HG03575 (cell line): ENCODE results near the gene AQR.

Source experiments
- ATAC-seq: cut with Tn5 transposase; IDR thresholded peaks from one replicate; pipeline ENCODE4 v1.9.1; 2021; ENCODE audit not compliant: unreplicated experiment, insufficient number of reproducible peaks, low FRiP score; ENCODE audit errors: extremely low read depth

The AQR gene

GRCh38 chr15:34969340-34970097 lies at the start of gene AQR:
TSS of gene AQR (minus strand) at chr15:34969742. CDS start at chr15:34969613, 129 bp downstream.
- peak; percentile 92 for ATAC-seq

GRCh38 chr15:35014241-35014640 lies 44.7 kb upstream of the AQR start:
- ATAC-seq: no peak

GRCh38 chr15:35013370-35013769 lies 43.8 kb upstream of the AQR start:
- ATAC-seq: no peak

- ATAC-seq: no peak
Observed at GRCh38 chr15:35007397-35007796, 37.9 kb upstream of the AQR start.

GRCh38 chr15:35005933-35006332 lies 36.4 kb upstream of the AQR start:
- ATAC-seq: no peak

GRCh38 chr15:35003928-35004327 lies 34.4 kb upstream of the AQR start:
- no peak for ATAC-seq

GRCh38 chr15:35000511-35000910 lies 31.0 kb upstream of the AQR start:
- no peak for ATAC-seq

- no peak for ATAC-seq
Observed at GRCh38 chr15:34999906-35000305, 30.4 kb upstream of the AQR start.

- ATAC-seq: no peak
Observed at GRCh38 chr15:34994925-34995324, 25.4 kb upstream of the AQR start.

- ATAC-seq: peak; percentile 94
Observed at GRCh38 chr15:34993877-34994276, 24.3 kb upstream of the AQR start.

GRCh38 chr15:34993412-34993811 lies 23.9 kb upstream of the AQR start:
- ATAC-seq: no peak

GRCh38 chr15:34988027-34988902 lies 18.7 kb upstream of the AQR start, which contains the start of gene ZNF770:
TSS of gene ZNF770 (minus strand) at chr15:34988287. CDS start at chr15:34983434, 4,853 bp downstream.
- peak; percentile 53 for ATAC-seq

GRCh38 chr15:34987609-34988026 lies 18.1 kb upstream of the AQR start:
- no peak for ATAC-seq

GRCh38 chr15:34986771-34987480 lies 17.4 kb upstream of the AQR start:
- no peak for ATAC-seq

GRCh38 chr15:34986326-34986725 lies 16.8 kb upstream of the AQR start:
- no peak for ATAC-seq

- ATAC-seq: no peak
Observed at GRCh38 chr15:34984889-34985630, 15.5 kb upstream of the AQR start.

GRCh38 chr15:34976743-34977142 lies 7.2 kb upstream of the AQR start:
- no peak for ATAC-seq

GRCh38 chr15:34976073-34976472 lies 6.5 kb upstream of the AQR start:
- ATAC-seq: no peak

- no peak for ATAC-seq
Observed at GRCh38 chr15:34973512-34973911, 4.0 kb upstream of the AQR start.
